ENCODE data around the gene NWD2. TPM values are rescaled to one million over a fixed set of nuclear protein-coding genes. Genes with fewer than 3 reads are reported as not detected.

NWD2 gene
- polyA plus RNA-seq, 1 donor from 2014 or later = 0.06 TPM

DNA sequence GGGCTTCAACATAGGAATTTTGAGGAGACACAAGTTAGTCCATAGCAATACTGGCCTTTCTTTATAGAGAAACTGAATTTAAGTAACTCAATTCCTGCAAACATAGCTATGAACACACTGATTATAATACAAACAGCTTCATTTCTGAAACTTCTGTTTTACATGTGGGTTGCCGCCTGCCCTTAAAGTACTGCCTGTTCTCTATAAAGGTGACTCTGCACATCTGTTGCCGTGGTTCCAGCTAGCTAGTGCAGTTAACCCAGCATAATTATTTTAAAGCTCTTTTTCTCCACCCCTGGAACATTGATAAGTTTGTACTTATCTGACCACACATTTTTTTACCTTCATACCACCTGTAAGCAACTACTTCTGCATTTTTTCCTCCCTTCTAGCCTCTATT is 177.6 kb downstream of the NWD2 start:
- no peak overlapping the region for H3K27ac ChIP-seq (ENCODE audit: low read length)
- H3K4me2 ChIP-seq (ENCODE audit: low read length) = no peak overlapping the region
- no peaks in the 10 kb centered on the region for H3K79me2 ChIP-seq (replicated peaks; ENCODE audit: insufficient read depth, low read length)
- H3K27me3 ChIP-seq (ENCODE audit: insufficient read depth, low read depth, low read length) = no peaks in the 10 kb centered on the region
- H3K9me2 ChIP-seq (ENCODE audit: insufficient read depth, low read length) = no peaks in the 10 kb centered on the region
- no peaks in the 10 kb centered on the region for H4K20me1 ChIP-seq (ENCODE audit: insufficient read depth)
- TF ChIP-seq RAD21 (conservative IDR thresholded peaks at IDR 0.05) = no peak
- no peak for TF ChIP-seq MXI1 (conservative IDR thresholded peaks at IDR 0.05; ENCODE audit: poor library complexity, severe bottlenecking)
- TF ChIP-seq, protein P1, sequence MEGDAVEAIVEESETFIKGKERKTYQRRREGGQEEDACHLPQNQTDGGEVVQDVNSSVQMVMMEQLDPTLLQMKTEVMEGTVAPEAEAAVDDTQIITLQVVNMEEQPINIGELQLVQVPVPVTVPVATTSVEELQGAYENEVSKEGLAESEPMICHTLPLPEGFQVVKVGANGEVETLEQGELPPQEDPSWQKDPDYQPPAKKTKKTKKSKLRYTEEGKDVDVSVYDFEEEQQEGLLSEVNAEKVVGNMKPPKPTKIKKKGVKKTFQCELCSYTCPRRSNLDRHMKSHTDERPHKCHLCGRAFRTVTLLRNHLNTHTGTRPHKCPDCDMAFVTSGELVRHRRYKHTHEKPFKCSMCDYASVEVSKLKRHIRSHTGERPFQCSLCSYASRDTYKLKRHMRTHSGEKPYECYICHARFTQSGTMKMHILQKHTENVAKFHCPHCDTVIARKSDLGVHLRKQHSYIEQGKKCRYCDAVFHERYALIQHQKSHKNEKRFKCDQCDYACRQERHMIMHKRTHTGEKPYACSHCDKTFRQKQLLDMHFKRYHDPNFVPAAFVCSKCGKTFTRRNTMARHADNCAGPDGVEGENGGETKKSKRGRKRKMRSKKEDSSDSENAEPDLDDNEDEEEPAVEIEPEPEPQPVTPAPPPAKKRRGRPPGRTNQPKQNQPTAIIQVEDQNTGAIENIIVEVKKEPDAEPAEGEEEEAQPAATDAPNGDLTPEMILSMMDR (IDR thresholded peaks at IDR 0.05; ENCODE audit: poor library complexity, severe bottlenecking) = no peak
- TF ChIP-seq SMC3 (conservative IDR thresholded peaks at IDR 0.05; ENCODE audit: poor library complexity) = no peak
- TF ChIP-seq, protein P2, sequence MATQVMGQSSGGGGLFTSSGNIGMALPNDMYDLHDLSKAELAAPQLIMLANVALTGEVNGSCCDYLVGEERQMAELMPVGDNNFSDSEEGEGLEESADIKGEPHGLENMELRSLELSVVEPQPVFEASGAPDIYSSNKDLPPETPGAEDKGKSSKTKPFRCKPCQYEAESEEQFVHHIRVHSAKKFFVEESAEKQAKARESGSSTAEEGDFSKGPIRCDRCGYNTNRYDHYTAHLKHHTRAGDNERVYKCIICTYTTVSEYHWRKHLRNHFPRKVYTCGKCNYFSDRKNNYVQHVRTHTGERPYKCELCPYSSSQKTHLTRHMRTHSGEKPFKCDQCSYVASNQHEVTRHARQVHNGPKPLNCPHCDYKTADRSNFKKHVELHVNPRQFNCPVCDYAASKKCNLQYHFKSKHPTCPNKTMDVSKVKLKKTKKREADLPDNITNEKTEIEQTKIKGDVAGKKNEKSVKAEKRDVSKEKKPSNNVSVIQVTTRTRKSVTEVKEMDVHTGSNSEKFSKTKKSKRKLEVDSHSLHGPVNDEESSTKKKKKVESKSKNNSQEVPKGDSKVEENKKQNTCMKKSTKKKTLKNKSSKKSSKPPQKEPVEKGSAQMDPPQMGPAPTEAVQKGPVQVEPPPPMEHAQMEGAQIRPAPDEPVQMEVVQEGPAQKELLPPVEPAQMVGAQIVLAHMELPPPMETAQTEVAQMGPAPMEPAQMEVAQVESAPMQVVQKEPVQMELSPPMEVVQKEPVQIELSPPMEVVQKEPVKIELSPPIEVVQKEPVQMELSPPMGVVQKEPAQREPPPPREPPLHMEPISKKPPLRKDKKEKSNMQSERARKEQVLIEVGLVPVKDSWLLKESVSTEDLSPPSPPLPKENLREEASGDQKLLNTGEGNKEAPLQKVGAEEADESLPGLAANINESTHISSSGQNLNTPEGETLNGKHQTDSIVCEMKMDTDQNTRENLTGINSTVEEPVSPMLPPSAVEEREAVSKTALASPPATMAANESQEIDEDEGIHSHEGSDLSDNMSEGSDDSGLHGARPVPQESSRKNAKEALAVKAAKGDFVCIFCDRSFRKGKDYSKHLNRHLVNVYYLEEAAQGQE (IDR thresholded peaks at IDR 0.05; ENCODE audit: borderline replicate concordance) = no peak
- TF ChIP-seq EZH2 (IDR thresholded peaks at IDR 0.05; ENCODE audit: borderline replicate concordance, insufficient read depth, low read length, poor library complexity, severe bottlenecking) = no peak
- TF ChIP-seq EP300 (conservative IDR thresholded peaks at IDR 0.05; ENCODE audit: poor library complexity, severe bottlenecking) = no peak
- no peak for TF ChIP-seq POLR2AphosphoS5 (IDR thresholded peaks at IDR 0.05)
- no peak for TF ChIP-seq TAF1 (IDR thresholded peaks at IDR 0.05; ENCODE audit: low read depth)
- H3K9ac ChIP-seq (ENCODE audit: low read length) = no peak overlapping the region
- no peak overlapping the region for H2AFZ ChIP-seq (ENCODE audit: low read depth, low read length)
- no peaks in the 10 kb centered on the region for H3K36me3 ChIP-seq (ENCODE audit: insufficient read depth, low read length)
- no peaks in the 10 kb centered on the region for H3K9me3 ChIP-seq (ENCODE audit: low read length)
- no peak overlapping the region for H3K4me3 ChIP-seq (ENCODE audit: low read length)
- no peaks in the 10 kb centered on the region for H3F3A ChIP-seq (ENCODE audit: insufficient read depth, low read length, poor library complexity, severe bottlenecking)

DNA sequence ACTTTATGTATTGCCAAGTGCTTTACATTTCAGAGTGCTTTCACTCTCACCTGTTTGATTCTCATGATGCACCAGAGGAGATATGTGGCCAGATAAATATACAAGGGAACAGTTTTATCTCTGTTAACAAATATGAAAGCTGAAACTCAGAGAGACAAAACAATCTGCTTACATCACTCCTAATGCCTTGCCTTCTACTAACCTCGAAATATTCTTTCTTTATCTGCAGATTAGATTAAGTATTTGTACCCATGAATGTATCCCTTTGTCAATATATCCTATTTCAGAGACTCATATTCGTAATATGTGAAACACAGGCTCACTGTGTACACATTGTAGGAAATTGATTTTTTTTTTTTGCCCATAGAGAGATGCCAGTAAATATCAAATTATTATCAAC is 178.1 kb downstream of the NWD2 start:
- no peak overlapping the region for H2AFZ ChIP-seq (ENCODE audit: low read depth, low read length)
- H3K4me3 ChIP-seq (ENCODE audit: low read length) = no peak overlapping the region
- H3K27me3 ChIP-seq (ENCODE audit: insufficient read depth, low read depth, low read length) = no peaks in the 10 kb centered on the region
- no peaks in the 10 kb centered on the region for H3K9me2 ChIP-seq (ENCODE audit: insufficient read depth, low read length)
- no peaks in the 10 kb centered on the region for H3K9me3 ChIP-seq (ENCODE audit: low read length)
- no peaks in the 10 kb centered on the region for H3F3A ChIP-seq (ENCODE audit: insufficient read depth, low read length, poor library complexity, severe bottlenecking)
- no peak overlapping the region for H3K4me2 ChIP-seq (ENCODE audit: low read length)
- TF ChIP-seq POLR2AphosphoS5 (IDR thresholded peaks at IDR 0.05) (no peak), TAF1 (IDR thresholded peaks at IDR 0.05; ENCODE audit: low read depth) (no peak), MXI1 (conservative IDR thresholded peaks at IDR 0.05; ENCODE audit: poor library complexity, severe bottlenecking) (no peak), EZH2 (IDR thresholded peaks at IDR 0.05; ENCODE audit: borderline replicate concordance, insufficient read depth, low read length, poor library complexity, severe bottlenecking) (no peak), RAD21 (conservative IDR thresholded peaks at IDR 0.05) (no peak), EP300 (conservative IDR thresholded peaks at IDR 0.05; ENCODE audit: poor library complexity, severe bottlenecking) (no peak), SMC3 (conservative IDR thresholded peaks at IDR 0.05; ENCODE audit: poor library complexity) (no peak)
- TF ChIP-seq, protein P1 (IDR thresholded peaks at IDR 0.05; ENCODE audit: poor library complexity, severe bottlenecking) = no peak
- TF ChIP-seq, protein P2 (IDR thresholded peaks at IDR 0.05; ENCODE audit: borderline replicate concordance) = no peak
- no peak overlapping the region for H3K27ac ChIP-seq (ENCODE audit: low read length)
- H3K36me3 ChIP-seq (ENCODE audit: insufficient read depth, low read length) = no peaks in the 10 kb centered on the region
- H3K79me2 ChIP-seq (replicated peaks; ENCODE audit: insufficient read depth, low read length) = no peaks in the 10 kb centered on the region
- H3K9ac ChIP-seq (ENCODE audit: low read length) = no peak overlapping the region
- H4K20me1 ChIP-seq (ENCODE audit: insufficient read depth) = no peaks in the 10 kb centered on the region
